ENCODE data around the gene SSR3. TPM values are rescaled to one million over a fixed set of nuclear protein-coding genes. Genes with fewer than 3 reads are reported as not detected.
A peak's percentile ranks its signal among the peaks of the same experiment; 100 is the strongest.

Gene SSR3
- total and polyA plus RNA-seq, 7 experiments from 2014 or later, result 56.0 to 158 (median 85.2) TPM

- H3K4me3 ChIP-seq (ENCODE audit: low read length), result no peak overlapping the region
- no peak overlapping the region for H3K27ac ChIP-seq (ENCODE audit: low read depth, low read length)
- intact Hi-C loops (cut with micrococcal nuclease), result no loop called here
- peaks cover 13 to 49% (median 30%) of the 10 kb centered on the region in 5 donors for H3K36me3 Mint-ChIP-seq
- H3K27ac Mint-ChIP-seq, result no peak overlapping the region
- H3K27me3 ChIP-seq (ENCODE audit: control insufficient read depth in 2 of 2, insufficient read depth in 2 of 2, low read length in 2 of 2), result no peaks in the 10 kb centered on the region
- ATAC-seq (no peak), DNase-seq (no peak)
- H3K4me1 ChIP-seq (ENCODE audit: control insufficient read depth in 2 of 2, insufficient read depth in 2 of 2, low read length in 2 of 2), result peaks cover 6 to 9% of the 10 kb centered on the region in 2 donors
- peaks cover 0 to 63% (median 24%) of the 10 kb centered on the region in 3 experiments for H3K36me3 ChIP-seq (ENCODE audit: control insufficient read depth in 2 of 3, insufficient read depth in 3 of 3, low read length in 3 of 3)
- peaks cover 27 to 68% (median 50%) of the 10 kb centered on the region in 7 donors for H3K4me1 Mint-ChIP-seq
- no peaks in the 10 kb centered on the region for H3K9me3 ChIP-seq (ENCODE audit: control insufficient read depth in 2 of 3, low read length in 3 of 3)
- no peaks in the 10 kb centered on the region for H3K9me3 Mint-ChIP-seq
- H3K27me3 Mint-ChIP-seq, result no peaks in the 10 kb centered on the region
- ChIA-PET POLR2A (interaction anchor here (1.0 kb wide), 1 partner anchor 125 kb away, joined by 3 read pairs; no protein-coding TSS in a partner anchor), CTCF (interaction anchor here (0.7 to 2.4 kb wide), 4 partner anchors 38 to 531 kb away, joined by 3 to 7 read pairs (median 3); no protein-coding TSS in a partner anchor)
- H3K4me3 Mint-ChIP-seq, result no peak overlapping the region
Observed at GRCh38 chr3:156548041-156548687, 6.8 kb downstream of the SSR3 start.

- DNase-seq, result no peak
- POLR2A ChIA-PET, result no interaction called here
Observed at GRCh38 chr3:156547637-156548036, 7.3 kb downstream of the SSR3 start.

GRCh38 chr3:156543043-156543555 lies 11.8 kb downstream of the SSR3 start:
- Histone ChIP-seq H3K27ac (ENCODE audit: low read depth, low read length) (no peak overlapping the region), H3K27me3 (ENCODE audit: control insufficient read depth in 2 of 2, insufficient read depth in 2 of 2, low read length in 2 of 2) (no peaks in the 10 kb centered on the region), H3K4me3 (ENCODE audit: low read length) (no peak overlapping the region), H3K4me1 (ENCODE audit: control insufficient read depth in 2 of 2, insufficient read depth in 2 of 2, low read length in 2 of 2) (no peaks in the 10 kb centered on the region), H3K36me3 (ENCODE audit: control insufficient read depth in 2 of 3, insufficient read depth in 3 of 3, low read length in 3 of 3) (peaks cover 8 to 61% (median 11%) of the 10 kb centered on the region in 3 experiments), H3K9me3 (ENCODE audit: control insufficient read depth in 2 of 3, low read length in 3 of 3) (no peaks in the 10 kb centered on the region)
- Mint-ChIP-seq H3K27ac (peak overlapping the region in 2 of 9 donors; percentile 23 to 48), H3K9me3 (no peaks in the 10 kb centered on the region), H3K36me3 (peaks cover 0 to 34% (median 20%) of the 10 kb centered on the region in 5 donors), H3K4me3 (no peak overlapping the region), H3K4me1 (peaks cover 8 to 35% (median 15%) of the 10 kb centered on the region in 7 donors), H3K27me3 (no peaks in the 10 kb centered on the region)
- DNase-seq, result no peak
- CTCF ChIA-PET, result interaction anchor here (0.6 to 1.8 kb wide), 14 partner anchors 13 to 720 kb away, joined by 3 to 9 read pairs (median 4); no protein-coding TSS in a partner anchor
- POLR2A ChIA-PET, result interaction anchor here (0.7 to 1.3 kb wide), 4 partner anchors 11 to 138 kb away, joined by 4 to 6 read pairs (median 4); partner anchors contain the start of gene SSR3
- intact Hi-C loops (cut with micrococcal nuclease), result no loop called here
- ATAC-seq, result no peak

More at GRCh38 chr3:156547637-156548036, 7.3 kb downstream of the SSR3 start:
- no peaks in the 10 kb centered on the region for H3K9me3 ChIP-seq (ENCODE audit: control insufficient read depth in 2 of 3, low read length in 3 of 3)
- peaks cover 0 to 68% (median 24%) of the 10 kb centered on the region in 3 experiments for H3K36me3 ChIP-seq (ENCODE audit: control insufficient read depth in 2 of 3, insufficient read depth in 3 of 3, low read length in 3 of 3)
- Mint-ChIP-seq H3K4me1 (peaks cover 22 to 67% (median 46%) of the 10 kb centered on the region in 7 donors), H3K9me3 (no peaks in the 10 kb centered on the region), H3K27me3 (no peaks in the 10 kb centered on the region), H3K27ac (peak overlapping the region in 3 of 9 donors; percentile 13 to 61 (median 14)), H3K36me3 (peaks cover 13 to 54% (median 30%) of the 10 kb centered on the region in 5 donors), H3K4me3 (no peak overlapping the region)
- CTCF ChIA-PET, result interaction anchor here (0.7 to 2.4 kb wide), 5 partner anchors 33 to 532 kb away, joined by 3 to 7 read pairs (median 3); no protein-coding TSS in a partner anchor
- H3K4me1 ChIP-seq (ENCODE audit: control insufficient read depth in 2 of 2, insufficient read depth in 2 of 2, low read length in 2 of 2), result peaks cover under 1 to 5% of the 10 kb centered on the region in 2 donors
- H3K27ac ChIP-seq (ENCODE audit: low read depth, low read length), result no peak overlapping the region
- H3K27me3 ChIP-seq (ENCODE audit: control insufficient read depth in 2 of 2, insufficient read depth in 2 of 2, low read length in 2 of 2), result no peaks in the 10 kb centered on the region
- intact Hi-C loops (cut with micrococcal nuclease), result no loop called here
- H3K4me3 ChIP-seq (ENCODE audit: low read length), result no peak overlapping the region
- no peak for ATAC-seq

GRCh38 chr3:156542101-156543042 lies 12.5 kb downstream of the SSR3 start:
- Mint-ChIP-seq H3K4me3 (no peak overlapping the region), H3K9me3 (no peaks in the 10 kb centered on the region), H3K36me3 (peaks cover 0 to 34% (median 18%) of the 10 kb centered on the region in 5 donors), H3K27ac (peak overlapping the region in 2 of 9 donors; percentile 23 to 48), H3K27me3 (no peaks in the 10 kb centered on the region), H3K4me1 (peaks cover 8 to 30% (median 14%) of the 10 kb centered on the region in 7 donors)
- H3K27ac ChIP-seq (ENCODE audit: low read depth, low read length), result no peak overlapping the region
- no peaks in the 10 kb centered on the region for H3K27me3 ChIP-seq (ENCODE audit: control insufficient read depth in 2 of 2, insufficient read depth in 2 of 2, low read length in 2 of 2)
- peaks cover 6 to 53% (median 8%) of the 10 kb centered on the region in 3 experiments for H3K36me3 ChIP-seq (ENCODE audit: control insufficient read depth in 2 of 3, insufficient read depth in 3 of 3, low read length in 3 of 3)
- CTCF ChIA-PET, result interaction anchor here (0.6 to 1.9 kb wide), 9 partner anchors 13 to 719 kb away, joined by 3 to 11 read pairs (median 4); partner anchors contain the start of gene SSR3
- POLR2A ChIA-PET, result interaction anchor here (0.7 kb wide), 1 partner anchor 35 kb away, joined by 6 read pairs; no protein-coding TSS in a partner anchor
- ATAC-seq, result no peak
- H3K9me3 ChIP-seq (ENCODE audit: control insufficient read depth in 2 of 3, low read length in 3 of 3), result no peaks in the 10 kb centered on the region
- intact Hi-C loops (cut with micrococcal nuclease), result no loop called here
- H3K4me1 ChIP-seq (ENCODE audit: control insufficient read depth in 2 of 2, insufficient read depth in 2 of 2, low read length in 2 of 2), result no peaks in the 10 kb centered on the region
- H3K4me3 ChIP-seq (ENCODE audit: low read length), result no peak overlapping the region
- no peak for DNase-seq

- ATAC-seq (no peak), DNase-seq (no peak)
- H3K27me3 Mint-ChIP-seq, result no peaks in the 10 kb centered on the region
- intact Hi-C loops (cut with micrococcal nuclease), result loop anchor here in 1 of 2 donors (2.0 kb wide), 1 partner anchor 15 kb away; no protein-coding TSS in a partner anchor
- H3K9me3 Mint-ChIP-seq, result no peaks in the 10 kb centered on the region
- peaks cover 4 to 30% (median 10%) of the 10 kb centered on the region in 5 donors for H3K36me3 Mint-ChIP-seq
- no peak overlapping the region for H3K27ac ChIP-seq (ENCODE audit: low read depth, low read length)
- H3K27me3 ChIP-seq (ENCODE audit: control insufficient read depth in 2 of 2, insufficient read depth in 2 of 2, low read length in 2 of 2), result no peaks in the 10 kb centered on the region
- no peak overlapping the region for H3K4me3 ChIP-seq (ENCODE audit: low read length)
- H3K36me3 ChIP-seq (ENCODE audit: control insufficient read depth in 2 of 3, insufficient read depth in 3 of 3, low read length in 3 of 3), result peaks cover 6 to 42% (median 11%) of the 10 kb centered on the region in 3 experiments
- no peak overlapping the region for H3K27ac Mint-ChIP-seq
- H3K4me3 Mint-ChIP-seq, result no peak overlapping the region
- H3K4me1 ChIP-seq (ENCODE audit: control insufficient read depth in 2 of 2, insufficient read depth in 2 of 2, low read length in 2 of 2), result no peaks in the 10 kb centered on the region
- H3K9me3 ChIP-seq (ENCODE audit: control insufficient read depth in 2 of 3, low read length in 3 of 3), result no peaks in the 10 kb centered on the region
- POLR2A ChIA-PET, result interaction anchor here (0.6 kb wide), 1 partner anchor 22 kb away, joined by 3 read pairs; no protein-coding TSS in a partner anchor
- peaks cover 0 to 20% (median 0%) of the 10 kb centered on the region in 7 donors for H3K4me1 Mint-ChIP-seq
- CTCF ChIA-PET, result interaction anchor here (0.9 to 1.3 kb wide), 2 partner anchors 394 to 591 kb away, joined by 3 read pairs; no protein-coding TSS in a partner anchor
Observed at GRCh38 chr3:156539802-156540201, 15.1 kb downstream of the SSR3 start.

GRCh38 chr3:156539051-156539450 lies 15.9 kb downstream of the SSR3 start:
- Mint-ChIP-seq H3K27ac (no peak overlapping the region), H3K4me1 (peaks cover 0 to 16% (median 0%) of the 10 kb centered on the region in 7 donors), H3K4me3 (no peak overlapping the region), H3K36me3 (peaks cover 4 to 28% (median 10%) of the 10 kb centered on the region in 5 donors), H3K27me3 (no peaks in the 10 kb centered on the region), H3K9me3 (no peaks in the 10 kb centered on the region)
- H3K4me1 ChIP-seq (ENCODE audit: control insufficient read depth in 2 of 2, insufficient read depth in 2 of 2, low read length in 2 of 2), result no peaks in the 10 kb centered on the region
- POLR2A ChIA-PET, result interaction anchor here (0.6 to 0.7 kb wide), 2 partner anchors 23 to 380 kb away, joined by 3 read pairs; no protein-coding TSS in a partner anchor
- H3K27ac ChIP-seq (ENCODE audit: low read depth, low read length), result no peak overlapping the region
- intact Hi-C loops (cut with micrococcal nuclease), result no loop called here
- H3K4me3 ChIP-seq (ENCODE audit: low read length), result no peak overlapping the region
- peaks cover 4 to 37% (median 11%) of the 10 kb centered on the region in 3 experiments for H3K36me3 ChIP-seq (ENCODE audit: control insufficient read depth in 2 of 3, insufficient read depth in 3 of 3, low read length in 3 of 3)
- no peaks in the 10 kb centered on the region for H3K27me3 ChIP-seq (ENCODE audit: control insufficient read depth in 2 of 2, insufficient read depth in 2 of 2, low read length in 2 of 2)
- no peaks in the 10 kb centered on the region for H3K9me3 ChIP-seq (ENCODE audit: control insufficient read depth in 2 of 3, low read length in 3 of 3)
- ATAC-seq (no peak), DNase-seq (no peak)
- CTCF ChIA-PET, result interaction anchor here (0.9 to 1.3 kb wide), 2 partner anchors 393 to 592 kb away, joined by 3 read pairs; no protein-coding TSS in a partner anchor
